HG03159 (cell line): ENCODE data around the gene KMO.

Experiments
- ATAC-seq: cut with Tn5 transposase; IDR thresholded peaks from one replicate; pipeline ENCODE4 v1.9.1; 2021; ENCODE audit warnings: mild to moderate bottlenecking, moderate library complexity; ENCODE audit not compliant: unreplicated experiment

Gene KMO

DNA sequence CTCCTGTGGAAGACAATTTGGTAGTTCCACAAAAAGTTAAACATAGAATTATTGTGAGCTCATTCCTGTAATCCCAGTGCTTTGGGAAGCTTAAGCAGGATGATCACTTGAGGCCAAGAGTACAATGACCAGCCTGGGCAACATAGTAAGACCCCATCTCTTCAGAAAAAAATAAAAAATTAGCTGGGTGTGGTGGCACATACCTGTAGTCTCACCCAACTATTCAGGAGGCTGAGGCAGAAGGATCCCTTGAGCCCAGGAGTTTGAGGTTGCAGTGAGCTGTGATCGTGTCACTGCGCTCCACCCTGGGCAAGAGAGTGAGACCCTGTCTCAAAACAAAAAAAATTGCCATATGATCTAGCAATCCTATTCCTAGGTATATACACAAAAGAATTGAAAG lies 112.1 kb downstream of the KMO start:
- ATAC-seq = no peak

GRCh38 chr1:241645199-241645598 lies 113.0 kb downstream of the KMO start:
- ATAC-seq = no peak
